HepG2 (cell line): ENCODE results near the gene TCEANC2. TPM values are rescaled to one million over a fixed set of nuclear protein-coding genes. Genes with fewer than 3 reads are reported as not detected.

Experiments
- ATAC-seq: fragments of 200-7000 bp; cut with Tn5 transposase; 3 replicates; pipeline ENCODE4 v1.9.1; 2020; ENCODE audit warnings: mild to moderate bottlenecking, moderate library complexity
- BruUV-seq: library from RNA; stranded (reverse); fragments of 400-500 nt; replicated peaks from 2 replicates; lab custom pipeline; 2021; lab: Mats Ljungman, UMichigan
- CTCF ChIA-PET: fragments of 300-600 bp; formaldehyde crosslinking; extraction: SDS; loops from one replicate; lab custom pipeline; 2021; ENCODE audit warnings: low total read pairs, inconsistent platforms, low intra/inter-chr PET ratio; lab: Yijun Ruan, JAX
- POLR2A ChIA-PET: fragments of 350-600 bp; sonication (Branson Sonifier 250); formaldehyde crosslinking; loops from one replicate; lab custom pipeline; 2020; ENCODE audit warnings: antibody characterized with exemption, inconsistent platforms; lab: Yijun Ruan, JAX
- DNase-seq: peaks from one replicate; pipeline ENCODE4 v3.0.0-alpha.2; 2015; ENCODE audit warnings: low spot score
- FAIRE-seq: peaks from 3 replicates; lab custom pipeline; 2011; peaks lifted over from hg19 to GRCh38; lab: Jason Lieb, UNC
- H2AFZ ChIP-seq: one replicate; pipeline ENCODE4 v1.6.1; 2011; ENCODE audit warnings: low read length, inconsistent platforms
- H3K27ac ChIP-seq: fragments of 300-600 bp; 3 replicates; pipeline ENCODE4 v1.8.0; 2011; ENCODE audit warnings: mixed run types, mild to moderate bottlenecking, mixed read lengths, low read length, inconsistent platforms; ENCODE audit not compliant: insufficient read depth; ENCODE audit errors: extremely low read length
- H3K27me3 ChIP-seq, 2 experiments: fragments of 200-600 bp in 1 of 2; 2 replicates in 1 of 2; 3 replicates in 1 of 2; pipeline versions ENCODE4 v1.6.0 to v1.8.0; 2011; ENCODE audit warnings: low read length in 2 of 2, mild to moderate bottlenecking in 2 of 2, moderate library complexity in 2 of 2, inconsistent platforms in 1 of 2; ENCODE audit not compliant: insufficient read depth in 2 of 2, control insufficient read depth in 1 of 2
- H3K36me3 ChIP-seq, 2 experiments: fragments of 200-600 bp in 1 of 2; replicated peaks in 1 of 2; 2 replicates in 1 of 2; 3 replicates in 1 of 2; pipeline versions ENCODE4 v1.5.1 to v1.8.0; 2011; ENCODE audit warnings: low read length in 2 of 2, inconsistent platforms in 1 of 2; ENCODE audit not compliant: insufficient read depth in 2 of 2, control insufficient read depth in 1 of 2
- H3K4me1 ChIP-seq: 2 replicates; pipeline ENCODE4 v1.5.1; 2012; ENCODE audit warnings: low read length, inconsistent platforms; ENCODE audit not compliant: insufficient read depth
- H3K4me2 ChIP-seq: 2 replicates; pipeline ENCODE4 v1.6.0; 2011; ENCODE audit warnings: low read depth, low read length, inconsistent platforms
- H3K4me3 ChIP-seq, 3 experiments: fragments of 200-600 bp in 1 of 3; sonication (generic), shearing (Covaris generic) in 1 of 3; replicated peaks in 1 of 3; 2 replicates each; pipeline ENCODE4 v1.5.1; 2011 to 2016; ENCODE audit warnings: low read length in 3 of 3, inconsistent platforms in 2 of 3, low read depth in 2 of 3, mild to moderate bottlenecking in 2 of 3, control low read depth in 1 of 3, mixed read lengths in 1 of 3; ENCODE audit not compliant: insufficient read depth in 1 of 3
- H3K79me2 ChIP-seq: one replicate; pipeline ENCODE4 v1.6.1; 2011; ENCODE audit warnings: low read length, inconsistent platforms; ENCODE audit not compliant: insufficient read depth
- H3K9ac ChIP-seq: 2 replicates; pipeline ENCODE4 v1.6.0; 2011; ENCODE audit warnings: mild to moderate bottlenecking, low read depth, low read length, inconsistent platforms; ENCODE audit not compliant: insufficient read depth
- H3K9me3 ChIP-seq: 2 replicates; pipeline ENCODE4 v1.5.1; 2012; ENCODE audit warnings: mild to moderate bottlenecking, low read length
- H4K20me1 ChIP-seq: 2 replicates; pipeline ENCODE4 v1.6.0; 2011; ENCODE audit warnings: inconsistent platforms, mild to moderate bottlenecking, low read length, moderate library complexity; ENCODE audit not compliant: insufficient read depth
- CC2D1A ChIP-seq: sonication (generic); formaldehyde crosslinking; IDR thresholded peaks from 2 replicates; pipeline ENCODE4 v1.8.1; 2023; ENCODE audit warnings: mild to moderate bottlenecking, missing genetic modification reagents
- MIER2 ChIP-seq: IDR thresholded peaks from 2 replicates; pipeline ENCODE4 v1.6.1; 2016; ENCODE audit warnings: missing biosample characterization, missing genetic modification reagents
- MIXL1 ChIP-seq: IDR thresholded peaks from 2 replicates; pipeline ENCODE4 v1.6.1; 2016
- NFKBIZ ChIP-seq: IDR thresholded peaks from 2 replicates; pipeline ENCODE4 v1.6.1; 2018; ENCODE audit warnings: missing genetic modification reagents, missing compliant biosample characterization
- TEAD3 ChIP-seq: optimal IDR thresholded peaks from 2 replicates; pipeline ENCODE3; 2016; ENCODE audit warnings: borderline replicate concordance
- ZNF20 ChIP-seq: sonication (generic); formaldehyde crosslinking; IDR thresholded peaks from 2 replicates; pipeline ENCODE4 v1.4.0; 2020; ENCODE audit warnings: mild to moderate bottlenecking, moderate library complexity, missing genetic modification reagents
- ZNF556 ChIP-seq: sonication (generic); formaldehyde crosslinking; IDR thresholded peaks from 2 replicates; pipeline ENCODE4 v1.4.0; 2020; ENCODE audit warnings: mild to moderate bottlenecking, missing genetic modification reagents, borderline replicate concordance
- WGBS: methylation state at CpG from one replicate; pipeline ENCODE4 v1.1.6; 2017; ENCODE audit warnings: low lambda C conversion rate; 5-methylcytosine and 5-hydroxymethylcytosine counted together
- in situ Hi-C: cut with HindIII; loops from 2 replicates; pipeline ENCODE4 v1.10.0; 2017; ENCODE audit warnings: low pct_unique_long_range_greater_than_20kb; ENCODE audit not compliant: extremely low pct_ligation_motif_present
- intact Hi-C: fragments of 100-400 bp; cut with micrococcal nuclease; formaldehyde crosslinking; loops from one replicate; pipeline ENCODE4 v1.10.0; 2022; ENCODE audit not compliant: unreplicated experiment
- polyA plus RNA-seq, 8 experiments: library from polyadenylated mRNA; depleted of rRNA in 3 of 8; stranded (reverse) in 7 of 8; unstranded in 1 of 8; fragments of >200 nt; fragmentation: Illumina TruSeq in 4 of 8; extraction: Trizol in 4 of 8; gene quantifications; 2 replicates each; pipeline versions ENCODE4 v1.2.1 to v1.2.3, GENCODE V29; 2011 to 2016; ENCODE audit warnings: low read depth in 4 of 8, missing spikeins in 1 of 8, mixed read lengths in 1 of 8; ENCODE audit not compliant: insufficient read depth in 1 of 8
- total RNA-seq, 5 experiments: library from RNA; depleted of rRNA; stranded (reverse); fragments of >200 nt; fragmentation: Illumina TruSeq; extraction: Trizol; gene quantifications; 2 replicates each; pipeline ENCODE4 v1.2.3, GENCODE V29; 2016; ENCODE audit warnings: low read depth in 1 of 5
- TF ChIP-seq, protein P1 (sequence below): sonication (generic); formaldehyde crosslinking; IDR thresholded peaks from 2 replicates; pipeline ENCODE4 v1.4.0; 2020; ENCODE audit warnings: missing genetic modification reagents
- TF ChIP-seq, protein P2 (sequence below): sonication (generic); formaldehyde crosslinking; IDR thresholded peaks from 2 replicates; pipeline ENCODE4 v1.5.1; 2020; ENCODE audit warnings: missing genetic modification reagents, mild to moderate bottlenecking, borderline replicate concordance
- TF ChIP-seq, protein P3 (sequence below), 2 experiments: fragments of 450-650 bp in 1 of 2; sonication (generic) in 1 of 2; formaldehyde crosslinking; IDR thresholded peaks; 2 replicates each; pipeline versions ENCODE4 v1.5.0 to v1.8.0; 2020 to 2022; ENCODE audit warnings: mild to moderate bottlenecking in 1 of 2, missing genetic modification reagents in 1 of 2

TCEANC2 gene
- total and polyA plus RNA-seq, 2 of the 13 experiments (the other 11 are each of a cell fraction or from before 2014, with no cell fraction given), result 3.8 to 5.0 TPM

DNA sequence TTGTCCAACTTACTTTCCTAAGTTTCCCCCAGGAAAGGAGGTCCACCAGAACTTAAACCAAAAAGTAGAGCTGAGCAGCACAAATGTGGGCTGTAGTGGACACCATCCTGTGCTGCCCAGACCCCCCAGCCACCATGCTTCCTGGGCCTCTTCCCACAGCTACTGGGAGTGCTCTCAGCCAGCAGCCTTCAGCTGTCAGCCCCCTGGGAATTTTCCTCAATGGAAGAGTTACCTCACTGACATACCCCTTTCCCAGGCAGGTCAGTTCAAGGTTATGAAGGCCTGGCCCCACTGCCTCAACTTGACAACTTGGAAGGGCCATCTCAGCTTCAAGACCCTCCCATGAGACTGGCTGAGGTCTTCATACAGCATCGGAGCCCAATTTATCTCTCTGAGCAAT is 51.7 kb downstream of the TCEANC2 start:
- FAIRE-seq (no peak), DNase-seq (no peak), ATAC-seq (no peak)
- TF ChIP-seq CC2D1A (CRISPR knock-in tag), result no peak
- TF ChIP-seq, protein P1, sequence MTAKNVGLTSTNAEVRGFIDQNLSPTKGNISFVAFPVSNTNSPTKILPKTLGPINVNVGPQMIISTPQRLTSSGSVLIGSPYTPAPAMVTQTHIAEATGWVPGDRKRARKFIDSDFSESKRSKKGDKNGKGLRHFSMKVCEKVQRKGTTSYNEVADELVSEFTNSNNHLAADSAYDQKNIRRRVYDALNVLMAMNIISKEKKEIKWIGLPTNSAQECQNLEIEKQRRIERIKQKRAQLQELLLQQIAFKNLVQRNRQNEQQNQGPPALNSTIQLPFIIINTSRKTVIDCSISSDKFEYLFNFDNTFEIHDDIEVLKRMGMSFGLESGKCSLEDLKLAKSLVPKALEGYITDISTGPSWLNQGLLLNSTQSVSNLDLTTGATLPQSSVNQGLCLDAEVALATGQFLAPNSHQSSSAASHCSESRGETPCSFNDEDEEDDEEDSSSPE (CRISPR knock-in tag), result no peak
- TF ChIP-seq TEAD3 (CRISPR knock-in tag), result no peak
- no peak for TF ChIP-seq MIER2
- TF ChIP-seq, protein P2, sequence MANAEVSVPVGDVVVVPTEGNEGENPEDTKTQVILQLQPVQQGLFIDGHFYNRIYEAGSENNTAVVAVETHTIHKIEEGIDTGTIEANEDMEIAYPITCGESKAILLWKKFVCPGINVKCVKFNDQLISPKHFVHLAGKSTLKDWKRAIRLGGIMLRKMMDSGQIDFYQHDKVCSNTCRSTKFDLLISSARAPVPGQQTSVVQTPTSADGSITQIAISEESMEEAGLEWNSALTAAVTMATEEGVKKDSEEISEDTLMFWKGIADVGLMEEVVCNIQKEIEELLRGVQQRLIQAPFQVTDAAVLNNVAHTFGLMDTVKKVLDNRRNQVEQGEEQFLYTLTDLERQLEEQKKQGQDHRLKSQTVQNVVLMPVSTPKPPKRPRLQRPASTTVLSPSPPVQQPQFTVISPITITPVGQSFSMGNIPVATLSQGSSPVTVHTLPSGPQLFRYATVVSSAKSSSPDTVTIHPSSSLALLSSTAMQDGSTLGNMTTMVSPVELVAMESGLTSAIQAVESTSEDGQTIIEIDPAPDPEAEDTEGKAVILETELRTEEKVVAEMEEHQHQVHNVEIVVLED (CRISPR knock-in tag), result no peak
- no peak for TF ChIP-seq ZNF556
- TF ChIP-seq NFKBIZ (CRISPR knock-in tag), result no peak
- no peak for TF ChIP-seq ZNF20 (CRISPR knock-in tag)
- TF ChIP-seq, protein P3, sequence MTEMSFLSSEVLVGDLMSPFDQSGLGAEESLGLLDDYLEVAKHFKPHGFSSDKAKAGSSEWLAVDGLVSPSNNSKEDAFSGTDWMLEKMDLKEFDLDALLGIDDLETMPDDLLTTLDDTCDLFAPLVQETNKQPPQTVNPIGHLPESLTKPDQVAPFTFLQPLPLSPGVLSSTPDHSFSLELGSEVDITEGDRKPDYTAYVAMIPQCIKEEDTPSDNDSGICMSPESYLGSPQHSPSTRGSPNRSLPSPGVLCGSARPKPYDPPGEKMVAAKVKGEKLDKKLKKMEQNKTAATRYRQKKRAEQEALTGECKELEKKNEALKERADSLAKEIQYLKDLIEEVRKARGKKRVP (CRISPR knock-in tag; IDR thresholded peaks at IDR 0.05), result no peak
- no peak for TF ChIP-seq MIXL1 (CRISPR knock-in tag)
- H3K4me2 ChIP-seq, result no peak overlapping the region
- no peaks in the 10 kb centered on the region for H3K36me3 ChIP-seq
- WGBS, result 64% methylated on average over 1 of the region's 1 CpG
- peaks cover 8% of the 10 kb centered on the region; the same call in 1 of the 2 replicates for H3K4me1 ChIP-seq
- intact Hi-C loops, result no loop called here
- ChIA-PET CTCF (no interaction called here), POLR2A (no interaction called here)
- BruUV-seq, result no TSS peak
- no peak overlapping the region for H3K9ac ChIP-seq
- no peaks in the 10 kb centered on the region for H3K79me2 ChIP-seq
- no peaks in the 10 kb centered on the region for H3K27me3 ChIP-seq
- H3K4me3 ChIP-seq, result no peak overlapping the region
- no peak overlapping the region for H2AFZ ChIP-seq
- in situ Hi-C loops, result no loop called here
- H4K20me1 ChIP-seq, result no peaks in the 10 kb centered on the region
- no peak overlapping the region for H3K27ac ChIP-seq
- H3K9me3 ChIP-seq, result no peaks in the 10 kb centered on the region
